ENCODE results near the gene NEK1. TPM values are rescaled to one million over a fixed set of nuclear protein-coding genes. Genes with fewer than 3 reads are reported as not detected.
"Not testable (repeated sequence)": the region's sequence is repeated elsewhere in the genome, so short reads cannot be mapped to it uniquely, and the experiment has no call there.

Gene NEK1
- polyA plus RNA-seq, 1 experiment, result 2.3 TPM

DNA sequence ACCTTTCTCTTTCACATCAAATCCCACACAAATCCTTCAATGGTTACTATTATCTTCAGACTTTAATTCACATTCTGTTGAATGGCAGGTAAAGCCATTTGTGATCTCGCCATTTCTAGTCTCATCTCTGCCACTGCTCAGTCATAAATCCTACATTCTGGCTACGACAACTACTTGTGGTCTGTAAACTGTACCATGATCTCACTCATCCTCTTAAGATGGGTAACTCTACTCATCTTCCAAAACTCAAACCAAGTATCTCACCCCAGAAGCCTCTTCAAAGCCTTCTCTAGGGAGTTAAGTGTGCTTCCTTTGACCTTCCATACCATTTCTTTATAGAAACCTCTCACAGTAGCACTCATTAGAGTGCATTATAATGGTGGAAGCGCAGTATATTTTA, 101.8 kb downstream of the NEK1 start:
- H3K27me3 ChIP-seq (ENCODE audit: control insufficient read depth, insufficient read depth, low read length), result no peaks in the 10 kb centered on the region
- CTCF ChIA-PET, result no interaction called here
- no peak overlapping the region for H3K4me3 ChIP-seq (ENCODE audit: low read depth, low read length)
- POLR2A ChIA-PET, result no interaction called here
- no peaks in the 10 kb centered on the region for H3K36me3 ChIP-seq (ENCODE audit: control insufficient read depth, insufficient read depth, low read length)
- TF ChIP-seq, protein P1, sequence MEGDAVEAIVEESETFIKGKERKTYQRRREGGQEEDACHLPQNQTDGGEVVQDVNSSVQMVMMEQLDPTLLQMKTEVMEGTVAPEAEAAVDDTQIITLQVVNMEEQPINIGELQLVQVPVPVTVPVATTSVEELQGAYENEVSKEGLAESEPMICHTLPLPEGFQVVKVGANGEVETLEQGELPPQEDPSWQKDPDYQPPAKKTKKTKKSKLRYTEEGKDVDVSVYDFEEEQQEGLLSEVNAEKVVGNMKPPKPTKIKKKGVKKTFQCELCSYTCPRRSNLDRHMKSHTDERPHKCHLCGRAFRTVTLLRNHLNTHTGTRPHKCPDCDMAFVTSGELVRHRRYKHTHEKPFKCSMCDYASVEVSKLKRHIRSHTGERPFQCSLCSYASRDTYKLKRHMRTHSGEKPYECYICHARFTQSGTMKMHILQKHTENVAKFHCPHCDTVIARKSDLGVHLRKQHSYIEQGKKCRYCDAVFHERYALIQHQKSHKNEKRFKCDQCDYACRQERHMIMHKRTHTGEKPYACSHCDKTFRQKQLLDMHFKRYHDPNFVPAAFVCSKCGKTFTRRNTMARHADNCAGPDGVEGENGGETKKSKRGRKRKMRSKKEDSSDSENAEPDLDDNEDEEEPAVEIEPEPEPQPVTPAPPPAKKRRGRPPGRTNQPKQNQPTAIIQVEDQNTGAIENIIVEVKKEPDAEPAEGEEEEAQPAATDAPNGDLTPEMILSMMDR (IDR thresholded peaks at IDR 0.05; ENCODE audit: insufficient read depth, low read depth, low read length), result no peak
- DNase-seq (ENCODE audit: low read depth), result no peak

DNA sequence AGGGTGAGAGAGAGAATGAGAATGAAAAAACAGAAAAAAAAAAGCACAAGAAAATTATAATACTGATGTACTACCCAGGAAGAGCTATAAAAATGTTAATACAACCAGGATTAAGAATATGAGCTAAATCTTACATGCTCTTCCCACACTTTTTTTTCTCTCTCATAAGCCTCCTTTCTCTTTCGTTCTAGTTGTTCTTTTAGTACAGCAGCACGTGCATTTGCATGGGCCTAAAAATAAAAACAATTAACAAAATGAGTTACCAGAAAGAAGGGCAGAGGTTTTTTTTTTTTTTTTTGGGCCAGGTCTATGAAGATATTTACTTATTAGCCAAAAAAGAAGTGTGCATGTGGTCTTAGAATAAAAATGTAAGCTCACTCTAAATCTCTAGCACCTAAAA, 105.5 kb downstream of the NEK1 start:
- Histone ChIP-seq H3K36me3 (ENCODE audit: control insufficient read depth, insufficient read depth, low read length) (no peaks in the 10 kb centered on the region), H3K4me3 (ENCODE audit: low read depth, low read length) (no peak overlapping the region), H3K27me3 (ENCODE audit: control insufficient read depth, insufficient read depth, low read length) (no peaks in the 10 kb centered on the region)
- CTCF ChIA-PET, result no interaction called here
- TF ChIP-seq, protein P1 (IDR thresholded peaks at IDR 0.05; ENCODE audit: insufficient read depth, low read depth, low read length), result no peak
- POLR2A ChIA-PET, result interaction anchor here (0.6 kb wide), 1 partner anchor 694 kb away, joined by 3 read pairs; no protein-coding TSS in a partner anchor
- no peak for DNase-seq (ENCODE audit: low read depth)

DNA sequence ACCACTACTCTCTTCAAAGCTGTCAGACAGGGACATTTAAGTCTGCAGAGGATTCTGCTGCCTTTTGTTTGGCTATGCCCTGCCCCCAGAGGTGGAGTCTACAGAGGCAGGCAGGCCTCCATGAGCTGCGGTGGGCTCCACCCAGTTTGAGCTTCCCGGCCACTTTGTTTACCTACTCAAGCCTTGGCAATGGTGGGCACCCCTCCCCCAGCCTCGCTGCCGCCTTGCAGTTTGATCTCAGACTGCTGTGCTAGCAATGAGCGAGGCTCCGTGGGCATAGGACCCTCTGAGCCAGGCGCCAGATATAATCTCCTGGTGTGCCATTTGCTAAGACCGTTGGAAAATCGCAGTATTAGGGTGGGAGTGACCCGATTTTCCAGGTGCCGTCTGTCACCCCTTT, 112.5 kb downstream of the NEK1 start:
- H3K36me3 ChIP-seq (ENCODE audit: control insufficient read depth, insufficient read depth, low read length); H3K27me3 ChIP-seq (ENCODE audit: control insufficient read depth, insufficient read depth, low read length); H3K4me3 ChIP-seq (ENCODE audit: low read depth, low read length); DNase-seq (ENCODE audit: low read depth); POLR2A ChIA-PET; CTCF ChIA-PET: not testable (repeated sequence)

DNA sequence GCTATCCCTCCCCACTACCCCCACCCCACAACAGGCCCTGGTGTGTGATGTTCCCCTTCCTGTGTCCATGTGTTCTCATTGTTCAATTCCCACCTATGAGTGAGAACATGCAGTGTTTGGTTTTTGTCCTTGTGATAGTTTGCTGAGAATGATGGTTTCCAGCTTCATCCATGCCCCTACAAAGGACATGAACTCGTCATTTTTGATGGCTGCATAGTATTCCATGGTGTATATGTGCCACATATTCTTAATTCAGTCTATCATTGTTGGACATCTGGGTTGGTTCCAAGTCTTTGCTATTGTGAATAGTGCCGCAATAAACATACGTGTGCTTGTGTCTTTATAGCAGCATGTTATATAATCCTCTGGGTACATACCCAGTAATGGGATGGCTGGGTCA, 118.1 kb downstream of the NEK1 start:
- DNase-seq (ENCODE audit: low read depth); H3K27me3 ChIP-seq (ENCODE audit: control insufficient read depth, insufficient read depth, low read length); H3K4me3 ChIP-seq (ENCODE audit: low read depth, low read length); H3K36me3 ChIP-seq (ENCODE audit: control insufficient read depth, insufficient read depth, low read length); POLR2A ChIA-PET: not testable (repeated sequence)
- CTCF ChIA-PET, result interaction anchor here (1.3 to 3.2 kb wide), 2 partner anchors 483 to 571 kb away, joined by 3 to 24 read pairs; no protein-coding TSS in a partner anchor

DNA sequence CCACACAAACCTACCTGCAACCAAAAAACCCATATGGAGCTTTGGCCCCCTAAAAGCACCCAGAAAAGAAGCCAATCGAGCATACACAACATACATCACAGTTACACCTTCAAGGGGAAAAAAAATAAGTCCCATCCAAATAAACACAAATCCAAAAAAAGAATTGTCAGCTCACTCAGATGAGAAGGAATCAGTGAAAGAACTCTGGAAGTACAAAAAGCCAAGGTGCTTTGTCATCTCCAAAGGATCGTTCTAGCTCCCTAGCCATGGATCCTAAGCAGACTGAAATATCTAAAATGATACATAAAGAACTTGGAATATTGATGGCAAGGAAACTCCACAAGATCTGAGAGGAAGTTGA, 119.2 kb downstream of the NEK1 start:
- CTCF ChIA-PET, result interaction anchor here (0.6 to 3.2 kb wide), 9 partner anchors 11 to 570 kb away, joined by 3 to 24 read pairs (median 5); partner anchors contain the start of gene CBR4
- no peak overlapping the region for H3K4me3 ChIP-seq (ENCODE audit: low read depth, low read length)
- no peaks in the 10 kb centered on the region for H3K27me3 ChIP-seq (ENCODE audit: control insufficient read depth, insufficient read depth, low read length)
- 0 out of 2 replicates have a peak, but pooled peaks cover 2% of the 10 kb centered on the region for H3K36me3 ChIP-seq (ENCODE audit: control insufficient read depth, insufficient read depth, low read length)
- POLR2A ChIA-PET, result interaction anchor here (0.8 kb wide), 1 partner anchor 426 kb away, joined by 5 read pairs; no protein-coding TSS in a partner anchor
- DNase-seq (ENCODE audit: low read depth), result no peak
- TF ChIP-seq, protein P1 (IDR thresholded peaks at IDR 0.05; ENCODE audit: insufficient read depth, low read depth, low read length), result no peak

DNA sequence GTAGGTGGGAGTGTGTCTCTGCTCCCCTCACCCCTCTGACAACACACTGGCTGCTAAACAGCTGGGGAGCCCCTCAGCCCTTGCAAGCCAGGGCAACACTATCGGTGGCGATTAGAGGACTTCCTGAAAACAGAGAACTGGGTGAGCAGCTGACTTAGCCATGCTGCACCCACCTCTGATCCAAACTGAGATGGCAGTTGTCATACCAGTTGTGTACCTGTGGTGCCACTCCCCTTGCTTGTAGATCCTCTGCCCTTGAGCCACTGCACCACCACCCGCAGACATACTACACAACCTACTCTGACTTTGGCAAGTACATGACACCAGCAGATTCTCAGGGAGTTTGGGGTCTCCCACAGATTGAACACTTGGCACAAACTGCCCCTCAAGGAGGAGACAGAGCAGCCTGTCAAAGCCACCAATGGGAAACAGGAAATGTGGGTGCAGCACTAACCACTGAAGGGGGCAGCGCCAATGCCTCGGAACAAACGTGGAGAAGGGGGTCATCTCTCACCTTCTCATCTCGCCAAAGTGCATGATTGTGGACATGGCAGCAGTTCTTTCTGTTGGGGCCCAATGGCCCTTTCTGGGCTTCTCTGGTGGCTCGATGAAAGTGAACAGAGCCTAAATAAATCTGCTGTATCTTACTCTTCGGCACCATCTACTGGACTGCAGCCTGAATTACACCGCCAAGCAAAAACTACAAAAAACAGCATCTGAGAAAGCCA, 119.8 kb downstream of the NEK1 start:
- ChIA-PET CTCF (interaction anchor here (0.6 to 3.2 kb wide), 11 partner anchors 11 to 572 kb away, joined by 3 to 24 read pairs (median 5); partner anchors contain the start of gene CBR4), POLR2A (interaction anchor here (0.8 kb wide), 1 partner anchor 425 kb away, joined by 5 read pairs; no protein-coding TSS in a partner anchor)
- TF ChIP-seq, protein P1 (IDR thresholded peaks at IDR 0.05; ENCODE audit: insufficient read depth, low read depth, low read length), result peak; percentile 80
- Histone ChIP-seq H3K4me3 (ENCODE audit: low read depth, low read length) (no peak overlapping the region), H3K27me3 (ENCODE audit: control insufficient read depth, insufficient read depth, low read length) (no peaks in the 10 kb centered on the region), H3K36me3 (ENCODE audit: control insufficient read depth, insufficient read depth, low read length) (0 out of 2 replicates have a peak, but pooled peaks cover 2% of the 10 kb centered on the region)
- no peak for DNase-seq (ENCODE audit: low read depth)
